Fibroblast of lung (primary cell): Measurements from ENCODE around the gene PCMTD2.

Experiments
- EZH2 ChIP-seq: IDR thresholded peaks from 2 replicates; pipeline ENCODE4 v1.5.1; 2012; ENCODE audit warnings: low read length, control low read depth, mild to moderate bottlenecking; ENCODE audit errors: missing control alignments
- TF ChIP-seq, protein P1 (sequence below), 2 donors: IDR thresholded peaks in 1 of 2; conservative IDR thresholded peaks in 1 of 2; 1 replicate in 1 of 2; 2 replicates in 1 of 2; pipeline ENCODE4 v1.5.1; 2011 to 2012; ENCODE audit warnings: low read length in 2 of 2, control low read depth in 1 of 2, inconsistent platforms in 1 of 2, low read depth in 1 of 2, mild to moderate bottlenecking in 1 of 2

DNA sequence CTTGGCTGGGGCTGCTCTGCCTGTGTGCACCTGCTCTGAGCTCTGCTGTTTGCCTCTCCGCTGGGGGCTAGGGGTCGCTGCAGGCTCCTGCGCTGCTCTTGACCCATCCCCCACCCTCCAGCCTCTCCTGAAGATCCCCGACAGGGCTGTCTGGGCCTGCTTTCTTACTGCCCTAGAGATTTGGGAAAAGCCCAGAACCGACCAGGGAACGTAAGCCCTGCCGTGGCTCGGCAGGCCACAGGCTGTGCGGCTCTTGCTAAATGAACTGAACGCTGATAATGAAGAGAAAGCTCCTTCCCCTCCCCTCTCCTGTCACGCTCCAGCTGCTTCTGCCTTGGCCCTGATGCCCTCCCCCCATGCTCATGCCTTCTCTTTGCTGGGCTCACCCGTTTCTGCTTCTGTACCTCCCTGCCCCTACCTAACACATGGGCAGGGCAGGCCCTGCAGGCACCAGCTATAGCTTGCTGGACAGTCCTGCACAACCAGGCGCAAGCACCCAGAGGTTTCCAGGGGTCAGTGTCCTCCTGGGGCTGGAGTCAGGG lies 32.0 kb upstream of the PCMTD2 start:
- TF ChIP-seq, protein P1, sequence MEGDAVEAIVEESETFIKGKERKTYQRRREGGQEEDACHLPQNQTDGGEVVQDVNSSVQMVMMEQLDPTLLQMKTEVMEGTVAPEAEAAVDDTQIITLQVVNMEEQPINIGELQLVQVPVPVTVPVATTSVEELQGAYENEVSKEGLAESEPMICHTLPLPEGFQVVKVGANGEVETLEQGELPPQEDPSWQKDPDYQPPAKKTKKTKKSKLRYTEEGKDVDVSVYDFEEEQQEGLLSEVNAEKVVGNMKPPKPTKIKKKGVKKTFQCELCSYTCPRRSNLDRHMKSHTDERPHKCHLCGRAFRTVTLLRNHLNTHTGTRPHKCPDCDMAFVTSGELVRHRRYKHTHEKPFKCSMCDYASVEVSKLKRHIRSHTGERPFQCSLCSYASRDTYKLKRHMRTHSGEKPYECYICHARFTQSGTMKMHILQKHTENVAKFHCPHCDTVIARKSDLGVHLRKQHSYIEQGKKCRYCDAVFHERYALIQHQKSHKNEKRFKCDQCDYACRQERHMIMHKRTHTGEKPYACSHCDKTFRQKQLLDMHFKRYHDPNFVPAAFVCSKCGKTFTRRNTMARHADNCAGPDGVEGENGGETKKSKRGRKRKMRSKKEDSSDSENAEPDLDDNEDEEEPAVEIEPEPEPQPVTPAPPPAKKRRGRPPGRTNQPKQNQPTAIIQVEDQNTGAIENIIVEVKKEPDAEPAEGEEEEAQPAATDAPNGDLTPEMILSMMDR (conservative IDR thresholded peaks at IDR 0.05 in 1 of 2, IDR thresholded peaks at IDR 0.05 in 1 of 2; ENCODE audit: low read depth in 1 of 2, low read length in 2 of 2): peak; percentile 21 to 43
- TF ChIP-seq EZH2: no peak
